CD4-positive, alpha-beta T cell treated with Interferon gamma for 1 hour (primary cell): ENCODE results near the gene VPS16.
"Not testable (repeated sequence)": the region's sequence is repeated elsewhere in the genome, so short reads cannot be mapped to it uniquely, and the experiment has no call there.

ENCODE experiments used
- DNase-seq: peaks from one replicate; pipeline ENCODE4 v3.0.0-alpha.2; 2020

The VPS16 gene

GRCh38 chr20:2807929-2808328 is 32.6 kb upstream of the VPS16 start:
- not testable (repeated sequence) for DNase-seq

- DNase-seq = no peak
Observed at GRCh38 chr20:2809690-2810089, 30.9 kb upstream of the VPS16 start.

- DNase-seq = no peak
Observed at GRCh38 chr20:2812189-2812588, 28.4 kb upstream of the VPS16 start.

GRCh38 chr20:2814076-2814475 is 26.5 kb upstream of the VPS16 start:
- no peak for DNase-seq

GRCh38 chr20:2814587-2815051 is 25.9 kb upstream of the VPS16 start, which contains the start of gene C20orf141:
C20orf141 (plus strand) TSS chr20:2814987; CDS start chr20:2815185, 198 bp downstream.
- no peak for DNase-seq

- no peak for DNase-seq
Observed at GRCh38 chr20:2815242-2815900, 25.2 kb upstream of the VPS16 start.

- DNase-seq = no peak
Observed at GRCh38 chr20:2816030-2816582, 24.4 kb upstream of the VPS16 start, which contains the start of gene TMEM239. TMEM239 (plus strand) TSS chr20:2816364; CDS start chr20:2816555, 191 bp downstream.

- no peak for DNase-seq
Observed at GRCh38 chr20:2816583-2817340, 23.8 kb upstream of the VPS16 start.

- DNase-seq = no peak
Observed at GRCh38 chr20:2817341-2817726, 23.2 kb upstream of the VPS16 start.

- no peak for DNase-seq
Observed at GRCh38 chr20:2817891-2818595, 22.5 kb upstream of the VPS16 start.

- DNase-seq = no peak
Observed at GRCh38 chr20:2820084-2820895, 20.3 kb upstream of the VPS16 start.

- DNase-seq = no peak
Observed at GRCh38 chr20:2820896-2821869, 19.4 kb upstream of the VPS16 start.

- peak; percentile 33 for DNase-seq
Observed at GRCh38 chr20:2822073-2822472, 18.5 kb upstream of the VPS16 start.

GRCh38 chr20:2825761-2826160 is 14.8 kb upstream of the VPS16 start:
- no peak for DNase-seq

GRCh38 chr20:2826655-2827054 is 13.9 kb upstream of the VPS16 start:
- DNase-seq = no peak

GRCh38 chr20:2829376-2829775 is 11.2 kb upstream of the VPS16 start:
- no peak for DNase-seq

GRCh38 chr20:2831206-2831605 is 9.3 kb upstream of the VPS16 start:
- not testable (repeated sequence) for DNase-seq

GRCh38 chr20:2833761-2834160 is 6.8 kb upstream of the VPS16 start:
- no peak for DNase-seq

GRCh38 chr20:2834401-2835110 is 6.0 kb upstream of the VPS16 start:
- no peak for DNase-seq

- no peak for DNase-seq
Observed at GRCh38 chr20:2835331-2835796, 5.2 kb upstream of the VPS16 start.
